HL-60/S4 (cell line): ENCODE measurements around the gene GUCD1.

Experiments used
- in situ Hi-C: fragments of 300-500 bp; cut with MboI; formaldehyde crosslinking; loops from 2 replicates; pipeline ENCODE4 v1.14.3; 2022; ENCODE audit warnings: low sequenced_read_pairs

GUCD1 gene

GRCh38 chr22:24590596-24591173 is 35.7 kb upstream of the GUCD1 start:
- in situ Hi-C loops, result no loop called here

- in situ Hi-C loops, result no loop called here
These were observed 34.6 kb upstream of the GUCD1 start for GRCh38 chr22:24589518-24590030.

DNA sequence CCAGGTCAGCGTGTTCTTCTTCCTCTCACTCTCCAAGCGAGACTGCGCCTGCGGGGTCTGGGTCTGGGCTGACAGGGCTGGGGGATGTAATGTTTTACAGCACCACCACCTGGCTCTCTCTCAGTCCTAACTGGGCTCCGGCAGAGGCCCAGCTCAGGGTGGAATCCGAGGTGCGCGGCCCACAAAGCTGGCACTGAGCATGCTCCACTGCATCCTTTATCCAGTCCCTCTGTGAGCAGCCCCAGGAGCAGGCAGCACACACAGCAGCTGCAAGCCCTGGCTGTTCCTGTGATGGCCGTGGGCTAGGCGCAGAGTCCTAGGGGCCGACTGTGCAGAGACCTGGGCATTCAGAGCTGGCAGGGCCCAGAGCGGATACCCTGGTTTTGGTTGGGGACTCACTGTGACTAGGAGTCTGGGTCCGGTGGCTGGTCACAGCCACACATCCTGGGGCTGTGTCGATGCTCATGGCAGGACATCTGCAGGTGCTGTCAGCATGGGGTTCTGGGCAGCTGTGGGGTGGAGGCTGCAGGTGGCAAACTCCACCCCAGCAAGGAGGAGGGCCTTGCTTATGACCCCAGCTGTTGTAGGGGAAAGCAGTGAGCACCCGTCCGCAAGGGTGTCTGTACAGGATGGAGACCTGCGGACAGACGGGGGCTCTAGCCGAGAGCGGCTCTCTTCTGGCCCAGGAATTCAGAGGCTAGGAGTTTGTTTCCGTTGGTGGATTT is 34.0 kb upstream of the GUCD1 start:
- in situ Hi-C loops, result no loop called here

DNA sequence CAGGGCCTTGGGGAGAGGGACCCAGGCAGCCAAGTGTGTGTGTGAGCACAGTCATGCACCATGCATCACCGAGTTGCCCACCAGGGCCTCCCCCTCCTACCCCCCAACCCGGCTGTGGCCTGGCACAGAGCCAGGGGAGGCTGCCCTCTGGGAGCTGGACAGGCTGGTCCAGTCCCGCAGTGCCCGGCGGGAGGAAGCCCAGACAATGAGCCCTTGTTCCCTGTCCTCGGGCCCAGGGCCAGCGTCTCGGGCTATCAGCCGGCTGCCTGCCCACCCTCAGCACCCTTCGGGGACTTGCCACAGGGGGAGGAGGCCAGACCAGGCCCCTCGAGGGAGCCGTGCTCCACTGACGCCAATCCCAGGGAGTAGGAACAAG is 33.4 kb upstream of the GUCD1 start:
- in situ Hi-C loops, result no loop called here

- in situ Hi-C loops, result no loop called here
These were observed 33.0 kb upstream of the GUCD1 start for GRCh38 chr22:24587948-24588347.

- in situ Hi-C loops, result no loop called here
These were observed 32.3 kb upstream of the GUCD1 start for GRCh38 chr22:24587251-24587650.

- in situ Hi-C loops, result no loop called here
These were observed 31.1 kb upstream of the GUCD1 start for GRCh38 chr22:24585927-24586546.

DNA sequence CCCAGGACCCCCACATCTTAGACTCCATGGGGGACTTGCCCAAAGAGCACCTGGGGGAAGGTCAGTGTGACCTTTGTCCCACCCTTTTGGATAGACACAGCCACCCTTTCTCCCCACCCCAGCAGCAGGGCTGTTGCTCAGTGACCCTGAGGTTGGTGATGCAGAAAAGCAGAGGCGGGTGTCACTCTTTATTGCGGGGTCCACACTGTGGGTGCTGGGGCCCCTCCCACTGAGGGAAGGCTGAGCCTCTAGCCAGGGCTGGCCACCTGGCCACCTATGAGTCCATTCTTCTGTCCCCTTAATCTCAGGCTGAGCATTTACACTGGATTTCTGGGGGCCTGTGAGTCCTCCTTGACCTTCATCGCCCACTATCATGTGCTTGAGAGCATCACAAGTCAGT is 30.5 kb upstream of the GUCD1 start:
- in situ Hi-C loops, result no loop called here

GRCh38 chr22:24584871-24585411 is 30.0 kb upstream of the GUCD1 start:
- in situ Hi-C loops, result no loop called here

GRCh38 chr22:24584166-24584790 is 29.3 kb upstream of the GUCD1 start:
- in situ Hi-C loops, result no loop called here

DNA sequence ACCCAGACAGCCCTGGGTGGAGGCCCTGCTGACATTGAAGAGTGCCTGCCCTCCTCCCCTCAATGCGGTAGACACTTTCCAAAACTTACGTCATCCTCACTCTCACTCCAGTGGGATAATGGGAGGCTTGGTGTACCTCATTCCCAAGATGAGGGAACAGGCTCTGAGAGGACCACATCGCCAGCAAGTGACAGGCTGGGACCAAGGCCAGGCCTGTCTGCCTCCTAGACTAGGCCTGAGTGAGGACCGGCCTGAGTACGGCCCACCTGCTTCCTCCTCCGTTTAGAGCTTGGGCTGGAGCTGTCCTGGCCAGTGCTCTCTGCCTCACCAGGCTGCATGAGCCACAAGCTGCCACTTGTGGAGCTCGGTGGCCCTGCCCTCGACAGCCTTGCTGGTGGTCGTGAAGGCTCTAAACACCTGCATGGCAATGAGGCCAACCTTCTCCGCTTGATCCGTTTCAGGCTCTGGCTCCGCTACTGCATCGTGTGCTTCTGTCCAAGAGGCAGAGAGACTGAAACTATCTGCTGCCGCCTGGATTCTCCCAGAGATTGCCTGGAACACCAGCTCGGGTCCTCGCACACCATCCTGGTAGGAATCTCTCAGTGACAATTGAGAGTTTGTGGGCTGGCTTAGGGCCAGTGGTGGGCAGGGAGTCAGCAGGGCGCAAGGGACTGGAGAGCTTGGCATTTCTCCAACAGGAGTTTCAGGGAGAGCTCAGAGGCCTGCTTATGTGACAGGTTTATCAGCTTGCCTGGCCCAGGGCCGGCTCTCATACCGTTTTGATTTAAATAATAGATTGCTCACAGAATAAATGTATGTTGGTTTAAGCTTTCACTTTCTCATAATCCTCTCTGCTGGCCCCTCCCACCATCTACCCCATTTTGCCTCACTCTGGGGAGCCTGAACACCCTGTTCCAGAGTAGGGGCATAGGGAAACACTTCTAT is 28.6 kb upstream of the GUCD1 start:
- in situ Hi-C loops, result no loop called here

DNA sequence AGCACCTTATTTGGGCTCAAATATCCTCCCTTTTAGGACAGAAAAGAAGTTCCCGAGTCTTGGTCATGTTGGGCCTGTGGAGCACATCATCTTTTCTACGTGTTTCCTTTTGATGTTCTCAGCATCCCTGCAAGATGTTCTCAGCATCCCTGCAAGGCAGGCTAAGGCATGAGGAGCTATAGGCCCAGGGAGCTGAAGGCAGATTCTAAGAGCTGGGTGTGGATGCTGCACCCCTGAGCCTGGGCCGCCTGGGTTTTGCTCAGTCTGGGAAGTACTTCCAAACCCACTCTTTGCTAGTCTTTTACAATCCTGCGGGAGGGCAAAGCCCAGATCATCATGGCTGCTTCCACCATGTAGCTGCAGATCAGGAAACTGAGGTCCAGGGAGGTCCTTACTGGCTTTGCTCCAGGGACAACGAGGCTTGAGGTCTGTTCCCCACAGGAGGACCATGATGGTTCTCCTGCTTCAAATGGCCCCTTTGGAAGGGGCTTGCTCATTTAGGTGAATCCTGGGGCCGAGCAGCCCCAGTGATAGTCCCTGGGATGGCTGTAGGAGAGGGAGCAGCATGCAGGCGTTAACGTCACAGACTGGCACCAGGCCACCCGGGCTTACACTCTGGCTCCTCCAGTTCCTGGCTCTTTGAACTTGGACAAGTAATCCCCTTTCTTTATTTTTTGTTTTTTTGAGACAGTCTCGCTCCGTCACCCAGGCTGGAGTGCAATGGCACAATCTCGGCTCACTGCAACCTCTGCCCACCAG is 27.3 kb upstream of the GUCD1 start:
- in situ Hi-C loops, result no loop called here

DNA sequence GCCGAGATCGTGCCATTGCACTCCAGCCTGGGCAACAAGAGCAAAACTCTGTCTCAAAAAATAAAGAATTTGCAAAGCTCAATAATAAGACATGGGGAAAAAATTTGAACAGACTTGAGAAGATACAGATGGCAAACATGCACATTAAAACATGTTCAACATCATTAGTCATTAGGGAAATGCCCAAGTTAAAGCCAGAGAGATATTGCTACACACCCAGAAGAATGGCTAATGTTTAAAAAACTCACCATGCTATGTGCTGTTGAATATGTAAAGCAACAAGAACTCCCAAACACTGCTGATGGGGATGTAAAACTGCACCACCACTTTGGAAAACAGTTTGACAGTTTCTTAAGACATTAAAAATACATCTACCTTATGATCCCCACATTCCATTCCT is 25.3 kb upstream of the GUCD1 start:
- in situ Hi-C loops, result no loop called here

DNA sequence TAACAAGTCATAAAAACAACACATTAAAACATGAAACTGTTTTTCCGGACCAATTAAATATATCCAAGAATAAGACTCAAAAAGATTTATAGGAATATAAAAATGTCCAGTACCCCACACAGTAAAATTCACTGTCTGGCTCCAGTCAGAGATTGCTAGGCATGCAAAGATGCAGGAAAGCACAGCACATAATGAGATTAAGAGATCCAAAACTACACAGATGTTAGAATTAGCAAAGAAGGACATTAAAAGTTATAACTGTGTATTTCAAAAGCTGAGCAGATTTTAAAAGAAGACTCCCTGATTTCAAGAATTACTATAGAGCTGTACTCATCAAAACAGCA is 24.3 kb upstream of the GUCD1 start:
- in situ Hi-C loops, result no loop called here

GRCh38 chr22:24578355-24579257 is 23.7 kb upstream of the GUCD1 start:
- in situ Hi-C loops, result no loop called here

DNA sequence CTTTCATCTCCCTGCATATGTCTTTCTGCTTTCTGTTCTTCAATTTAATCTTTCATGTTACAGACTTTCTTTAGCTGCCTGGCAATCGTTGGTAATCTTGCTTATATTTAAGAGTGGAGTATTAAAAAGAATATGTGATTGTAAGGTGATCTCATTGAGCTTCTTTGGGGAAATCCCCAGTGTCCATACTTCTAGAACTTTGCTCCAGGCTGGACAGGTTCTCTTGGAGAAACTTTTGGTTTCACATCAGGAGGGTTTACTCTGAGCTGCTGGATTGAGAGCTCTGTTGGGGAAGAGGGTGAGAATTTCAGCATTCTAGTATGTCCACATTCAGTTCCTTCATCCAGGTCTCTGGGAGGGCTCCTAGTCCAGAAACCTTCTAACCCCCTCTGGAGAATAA is 21.8 kb upstream of the GUCD1 start:
- in situ Hi-C loops, result no loop called here

DNA sequence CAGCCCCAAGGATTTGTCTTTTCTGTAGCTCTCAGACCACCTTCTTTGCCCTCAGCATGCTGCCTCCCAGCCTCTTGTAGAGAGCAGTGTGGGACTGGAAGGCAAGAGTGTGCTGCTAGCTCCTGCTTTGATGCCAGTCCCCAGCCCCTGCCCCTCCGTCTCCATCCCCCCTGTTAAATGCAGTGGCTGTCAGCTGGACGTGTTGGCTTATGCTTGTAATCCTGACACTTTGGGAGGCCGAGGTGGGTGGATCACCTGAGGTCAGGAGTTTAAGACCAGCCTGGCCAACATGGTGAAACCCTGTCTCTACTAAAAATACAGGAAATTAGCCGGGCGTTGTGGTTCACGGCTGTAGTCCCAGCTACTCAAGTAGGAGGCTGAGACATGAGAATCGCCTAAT is 16.3 kb upstream of the GUCD1 start:
- in situ Hi-C loops, result no loop called here

DNA sequence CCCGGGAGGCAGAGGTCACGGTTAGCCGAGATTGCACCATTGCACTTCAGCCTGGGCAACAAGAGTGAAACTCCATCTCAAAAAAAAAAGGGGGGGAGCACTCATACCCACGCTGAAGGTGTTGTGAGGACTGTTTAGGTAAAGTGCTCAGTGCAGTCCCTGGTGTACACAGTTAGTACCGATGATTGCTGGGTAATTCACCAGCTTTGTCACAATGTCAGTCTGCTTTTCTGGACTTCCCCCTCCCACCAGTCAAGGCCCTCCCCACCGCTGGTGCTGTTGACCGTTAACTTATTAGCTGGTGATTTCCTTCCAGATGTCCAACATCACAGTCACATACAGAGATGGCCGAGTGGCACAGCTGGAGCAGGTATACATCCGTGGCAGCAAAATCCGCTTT is 12.7 kb upstream of the GUCD1 start:
- in situ Hi-C loops, result no loop called here
